GM18870 (cell line): ENCODE data around the gene TCF15.

ENCODE experiments used
- ATAC-seq: cut with Tn5 transposase; IDR thresholded peaks from one replicate; pipeline ENCODE4 v1.9.1; 2021; ENCODE audit warnings: moderate library complexity; ENCODE audit not compliant: unreplicated experiment

TCF15 gene

GRCh38 chr20:610130-611046 lies at the start of gene TCF15:
TSS of gene TCF15 (minus strand) at chr20:610309. CDS start at chr20:610237, 72 bp downstream.
- ATAC-seq, result no peak

GRCh38 chr20:658731-659291 lies 48.7 kb upstream of the TCF15 start:
- ATAC-seq, result no peak

- no peak for ATAC-seq
These were observed 48.1 kb upstream of the TCF15 start for GRCh38 chr20:658202-658601.

- no peak for ATAC-seq
These were observed 45.9 kb upstream of the TCF15 start for GRCh38 chr20:655726-656624.

- ATAC-seq, result no peak
These were observed 44.3 kb upstream of the TCF15 start for GRCh38 chr20:654417-654750.

GRCh38 chr20:653590-654416 lies 43.7 kb upstream of the TCF15 start:
- no peak for ATAC-seq

- ATAC-seq, result no peak
These were observed 43.0 kb upstream of the TCF15 start, which contains the start of gene SRXN1 for GRCh38 chr20:653110-653589. TSS of gene SRXN1 (minus strand) at chr20:653200. CDS start at chr20:653185, 15 bp downstream.

GRCh38 chr20:652615-653109 lies 42.6 kb upstream of the TCF15 start:
- no peak for ATAC-seq

GRCh38 chr20:651713-652614 lies 41.9 kb upstream of the TCF15 start:
- ATAC-seq, result no peak

- ATAC-seq, result no peak
These were observed 40.8 kb upstream of the TCF15 start for GRCh38 chr20:650954-651353.

GRCh38 chr20:650281-650680 lies 40.2 kb upstream of the TCF15 start:
- no peak for ATAC-seq

GRCh38 chr20:647479-648019 lies 37.4 kb upstream of the TCF15 start:
- no peak for ATAC-seq

- ATAC-seq, result no peak
These were observed 36.7 kb upstream of the TCF15 start for GRCh38 chr20:646868-647233.

GRCh38 chr20:646107-646867 lies 36.2 kb upstream of the TCF15 start:
- ATAC-seq, result no peak

- no peak for ATAC-seq
These were observed 35.4 kb upstream of the TCF15 start for GRCh38 chr20:645318-646106.

- ATAC-seq, result no peak
These were observed 34.7 kb upstream of the TCF15 start for GRCh38 chr20:644692-645317.
